ENCODE results near the gene INPP5F. TPM values are rescaled to one million over a fixed set of nuclear protein-coding genes. Genes with fewer than 3 reads are reported as not detected.

The INPP5F gene
- total and polyA plus RNA-seq, 10 of the 15 experiments (the other 5 are each of a cell fraction or from before 2014, with no cell fraction given): 6.0 to 49.3 (median 34.3) TPM

GRCh38 chr10:119807960-119808697 lies 82.3 kb downstream of the INPP5F start (continued):
- TF ChIP-seq PBX3 (IDR thresholded peaks at IDR 0.05; ENCODE audit: insufficient replicate concordance, low read depth, low read length): no peak
- no peak for TF ChIP-seq ZNF207 (IDR thresholded peaks at IDR 0.05; ENCODE audit: borderline replicate concordance)
- no peak for TF ChIP-seq ZNF217 (IDR thresholded peaks at IDR 0.05)
- TF ChIP-seq NRF1 (conservative IDR thresholded peaks at IDR 0.05; ENCODE audit: low read depth, low read length): no peak
- TF ChIP-seq NFIC (IDR thresholded peaks at IDR 0.05; ENCODE audit: low read depth, low read length): no peak
- TF ChIP-seq KAT2A (conservative IDR thresholded peaks at IDR 0.05; ENCODE audit: control insufficient read depth, low read depth, low read length): no peak
- no peak for TF ChIP-seq RELA (IDR thresholded peaks at IDR 0.05; ENCODE audit: borderline replicate concordance, partially characterized antibody)
- TF ChIP-seq IRF4 (IDR thresholded peaks at IDR 0.05; ENCODE audit: low read depth, low read length): no peak
- TF ChIP-seq ATF7 (IDR thresholded peaks at IDR 0.05; ENCODE audit: low read depth): 0 out of 2 replicates have a peak, but pooled peaks have one; percentile 30
- no peak for TF ChIP-seq TCF7 (IDR thresholded peaks at IDR 0.05; ENCODE audit: borderline replicate concordance)
- TF ChIP-seq YY1 (IDR thresholded peaks at IDR 0.05; ENCODE audit: low read depth, low read length): no peak
- no peak for TF ChIP-seq RAD51 (IDR thresholded peaks at IDR 0.05)
- TF ChIP-seq TCF12 (IDR thresholded peaks at IDR 0.05; ENCODE audit: low read depth, low read length): peak; percentile 47; the same call in 1 of the 2 replicates
- TF ChIP-seq CREB1 (IDR thresholded peaks at IDR 0.05; ENCODE audit: low read depth): peak; percentile 62; the same call in 1 of the 2 replicates
- TF ChIP-seq SMARCA5 (IDR thresholded peaks at IDR 0.05): no peak
- TF ChIP-seq WRNIP1 (IDR thresholded peaks at IDR 0.05; ENCODE audit: borderline replicate concordance, low read depth, low read length): no peak
- no peak for TF ChIP-seq BMI1 (IDR thresholded peaks at IDR 0.05; ENCODE audit: borderline replicate concordance)
- peak in 1 of 2 experiments; percentile 8; a peak in 1 of 4 replicates for TF ChIP-seq BHLHE40 (IDR thresholded peaks at IDR 0.05; ENCODE audit: borderline replicate concordance in 1 of 2, low read depth in 2 of 2, low read length in 1 of 2)
- no peak for TF ChIP-seq EGR1 (IDR thresholded peaks at IDR 0.05; ENCODE audit: borderline replicate concordance in 1 of 2, low read depth in 2 of 2, low read length in 2 of 2)
- TF ChIP-seq ZNF687 (IDR thresholded peaks at IDR 0.05): peak; percentile 25; the same call in 1 of the 2 replicates
- TF ChIP-seq SMC3 (IDR thresholded peaks at IDR 0.05; ENCODE audit: borderline replicate concordance, low read length): no peak
- no peak for TF ChIP-seq SPI1 (IDR thresholded peaks at IDR 0.05; ENCODE audit: borderline replicate concordance, insufficient read depth, low read depth, low read length)
- no peak for TF ChIP-seq POLR2A (IDR thresholded peaks at IDR 0.05; ENCODE audit: low read depth, low read length)
- TF ChIP-seq MAX (IDR thresholded peaks at IDR 0.05; ENCODE audit: low read depth, low read length): no peak
- no peak for TF ChIP-seq ZSCAN29 (IDR thresholded peaks at IDR 0.05)
- TF ChIP-seq IKZF1 (conservative IDR thresholded peaks at IDR 0.05): no peak
- TF ChIP-seq KDM1A (IDR thresholded peaks at IDR 0.05; ENCODE audit: borderline replicate concordance): no peak
- peak; percentile 84 for TF ChIP-seq RUNX3 (IDR thresholded peaks at IDR 0.05; ENCODE audit: low read length)
